ENCODE measurements around the gene ARID1A.
A peak's percentile ranks its signal among the peaks of the same experiment; 100 is the strongest.

Gene ARID1A

DNA sequence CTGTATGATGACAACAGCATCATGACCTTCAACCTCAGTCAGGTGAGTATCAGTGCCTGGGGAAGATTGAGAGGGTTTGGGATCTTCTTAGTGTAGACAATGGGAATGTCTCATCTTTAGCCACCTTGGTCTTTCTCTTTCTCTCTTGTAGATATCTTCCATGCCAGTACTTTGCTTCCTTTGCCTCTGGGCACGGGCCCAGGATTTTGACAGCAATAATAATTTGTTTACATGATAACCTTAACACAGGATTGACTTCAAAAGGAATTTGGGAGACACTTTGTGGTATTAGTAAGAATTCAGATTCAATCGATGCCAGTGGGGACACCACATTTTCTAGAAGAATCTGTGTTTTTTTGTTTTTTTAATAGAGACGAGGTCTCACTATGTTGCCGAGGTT is 79.9 kb downstream of the ARID1A start:
- no peak for TF ChIP-seq EGR1 (IDR thresholded peaks at IDR 0.05)

GRCh38 chr1:26779098-26779668 is 83.4 kb downstream of the ARID1A start:
- no peak for TF ChIP-seq CEBPB (IDR thresholded peaks at IDR 0.05)
- no peak for TF ChIP-seq RAD21 (IDR thresholded peaks at IDR 0.05; ENCODE audit: low read depth)
- TF ChIP-seq YY1 (IDR thresholded peaks at IDR 0.05; ENCODE audit: low read depth), result no peak
- no peak for TF ChIP-seq FOXM1 (IDR thresholded peaks at IDR 0.05; ENCODE audit: borderline replicate concordance, low read depth)

GRCh38 chr1:26780344-26780957 is 84.6 kb downstream of the ARID1A start:
- no peak for TF ChIP-seq EGR1 (IDR thresholded peaks at IDR 0.05)
- TF ChIP-seq, protein P1, sequence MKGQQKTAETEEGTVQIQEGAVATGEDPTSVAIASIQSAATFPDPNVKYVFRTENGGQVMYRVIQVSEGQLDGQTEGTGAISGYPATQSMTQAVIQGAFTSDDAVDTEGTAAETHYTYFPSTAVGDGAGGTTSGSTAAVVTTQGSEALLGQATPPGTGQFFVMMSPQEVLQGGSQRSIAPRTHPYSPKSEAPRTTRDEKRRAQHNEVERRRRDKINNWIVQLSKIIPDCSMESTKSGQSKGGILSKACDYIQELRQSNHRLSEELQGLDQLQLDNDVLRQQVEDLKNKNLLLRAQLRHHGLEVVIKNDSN (IDR thresholded peaks at IDR 0.05), result no peak
- TF ChIP-seq CEBPB (IDR thresholded peaks at IDR 0.05), result no peak
- TF ChIP-seq ZBTB7A (IDR thresholded peaks at IDR 0.05; ENCODE audit: low read depth), result no peak

DNA sequence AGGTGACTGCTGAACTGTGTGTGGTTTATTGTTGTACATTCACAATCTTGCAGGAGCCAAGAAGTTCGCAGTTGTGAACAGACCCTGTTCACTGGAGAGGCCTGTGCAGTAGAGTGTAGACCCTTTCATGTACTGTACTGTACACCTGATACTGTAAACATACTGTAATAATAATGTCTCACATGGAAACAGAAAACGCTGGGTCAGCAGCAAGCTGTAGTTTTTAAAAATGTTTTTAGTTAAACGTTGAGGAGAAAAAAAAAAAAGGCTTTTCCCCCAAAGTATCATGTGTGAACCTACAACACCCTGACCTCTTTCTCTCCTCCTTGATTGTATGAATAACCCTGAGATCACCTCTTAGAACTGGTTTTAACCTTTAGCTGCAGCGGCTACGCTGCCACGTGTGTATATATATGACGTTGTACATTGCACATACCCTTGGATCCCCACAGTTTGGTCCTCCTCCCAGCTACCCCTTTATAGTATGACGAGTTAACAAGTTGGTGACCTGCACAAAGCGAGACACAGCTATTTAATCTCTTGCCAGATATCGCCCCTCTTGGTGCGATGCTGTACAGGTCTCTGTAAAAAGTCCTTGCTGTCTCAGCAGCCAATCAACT is 85.5 kb downstream of the ARID1A start:
- TF ChIP-seq ZBTB7A (IDR thresholded peaks at IDR 0.05; ENCODE audit: low read depth), result no peak
- TF ChIP-seq, protein P1 (IDR thresholded peaks at IDR 0.05), result no peak

GRCh38 chr1:26782521-26783212 is 86.9 kb downstream of the ARID1A start:
- no peak for TF ChIP-seq ZBTB7A (IDR thresholded peaks at IDR 0.05; ENCODE audit: low read depth)

GRCh38 chr1:26783646-26784022 is 87.8 kb downstream of the ARID1A start:
- no peak for TF ChIP-seq RAD21 (IDR thresholded peaks at IDR 0.05; ENCODE audit: low read depth)
- no peak for TF ChIP-seq ZBTB7A (IDR thresholded peaks at IDR 0.05; ENCODE audit: low read depth)
- TF ChIP-seq NFIC (IDR thresholded peaks at IDR 0.05), result no peak
- TF ChIP-seq YY1 (IDR thresholded peaks at IDR 0.05; ENCODE audit: low read depth), result no peak
- TF ChIP-seq EP300 (IDR thresholded peaks at IDR 0.05; ENCODE audit: borderline replicate concordance), result no peak
- no peak for TF ChIP-seq CREB1 (IDR thresholded peaks at IDR 0.05; ENCODE audit: low read depth)
- TF ChIP-seq CEBPB (IDR thresholded peaks at IDR 0.05), result no peak

- TF ChIP-seq CEBPB (IDR thresholded peaks at IDR 0.05) (no peak), NFIC (IDR thresholded peaks at IDR 0.05) (peak; percentile 70)
These were observed 88.4 kb downstream of the ARID1A start for GRCh38 chr1:26784023-26784871.

GRCh38 chr1:26784886-26785285 is 89.1 kb downstream of the ARID1A start:
- TF ChIP-seq ZBTB7A (IDR thresholded peaks at IDR 0.05; ENCODE audit: low read depth) (no peak), CREB1 (IDR thresholded peaks at IDR 0.05; ENCODE audit: low read depth) (no peak), NFIC (IDR thresholded peaks at IDR 0.05) (no peak), TCF12 (IDR thresholded peaks at IDR 0.05; ENCODE audit: low read depth) (no peak), EP300 (IDR thresholded peaks at IDR 0.05; ENCODE audit: borderline replicate concordance) (no peak), CEBPB (IDR thresholded peaks at IDR 0.05) (no peak), RAD21 (IDR thresholded peaks at IDR 0.05; ENCODE audit: low read depth) (no peak), YY1 (IDR thresholded peaks at IDR 0.05; ENCODE audit: low read depth) (no peak), FOXM1 (IDR thresholded peaks at IDR 0.05; ENCODE audit: borderline replicate concordance, low read depth) (no peak)
- TF ChIP-seq, protein P2, sequence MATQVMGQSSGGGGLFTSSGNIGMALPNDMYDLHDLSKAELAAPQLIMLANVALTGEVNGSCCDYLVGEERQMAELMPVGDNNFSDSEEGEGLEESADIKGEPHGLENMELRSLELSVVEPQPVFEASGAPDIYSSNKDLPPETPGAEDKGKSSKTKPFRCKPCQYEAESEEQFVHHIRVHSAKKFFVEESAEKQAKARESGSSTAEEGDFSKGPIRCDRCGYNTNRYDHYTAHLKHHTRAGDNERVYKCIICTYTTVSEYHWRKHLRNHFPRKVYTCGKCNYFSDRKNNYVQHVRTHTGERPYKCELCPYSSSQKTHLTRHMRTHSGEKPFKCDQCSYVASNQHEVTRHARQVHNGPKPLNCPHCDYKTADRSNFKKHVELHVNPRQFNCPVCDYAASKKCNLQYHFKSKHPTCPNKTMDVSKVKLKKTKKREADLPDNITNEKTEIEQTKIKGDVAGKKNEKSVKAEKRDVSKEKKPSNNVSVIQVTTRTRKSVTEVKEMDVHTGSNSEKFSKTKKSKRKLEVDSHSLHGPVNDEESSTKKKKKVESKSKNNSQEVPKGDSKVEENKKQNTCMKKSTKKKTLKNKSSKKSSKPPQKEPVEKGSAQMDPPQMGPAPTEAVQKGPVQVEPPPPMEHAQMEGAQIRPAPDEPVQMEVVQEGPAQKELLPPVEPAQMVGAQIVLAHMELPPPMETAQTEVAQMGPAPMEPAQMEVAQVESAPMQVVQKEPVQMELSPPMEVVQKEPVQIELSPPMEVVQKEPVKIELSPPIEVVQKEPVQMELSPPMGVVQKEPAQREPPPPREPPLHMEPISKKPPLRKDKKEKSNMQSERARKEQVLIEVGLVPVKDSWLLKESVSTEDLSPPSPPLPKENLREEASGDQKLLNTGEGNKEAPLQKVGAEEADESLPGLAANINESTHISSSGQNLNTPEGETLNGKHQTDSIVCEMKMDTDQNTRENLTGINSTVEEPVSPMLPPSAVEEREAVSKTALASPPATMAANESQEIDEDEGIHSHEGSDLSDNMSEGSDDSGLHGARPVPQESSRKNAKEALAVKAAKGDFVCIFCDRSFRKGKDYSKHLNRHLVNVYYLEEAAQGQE (IDR thresholded peaks at IDR 0.05; ENCODE audit: low read depth), result no peak
- TF ChIP-seq, protein P1 (IDR thresholded peaks at IDR 0.05), result no peak

Data from Ishikawa (cell line).